ENCODE results near the gene SPAG7.

DNA sequence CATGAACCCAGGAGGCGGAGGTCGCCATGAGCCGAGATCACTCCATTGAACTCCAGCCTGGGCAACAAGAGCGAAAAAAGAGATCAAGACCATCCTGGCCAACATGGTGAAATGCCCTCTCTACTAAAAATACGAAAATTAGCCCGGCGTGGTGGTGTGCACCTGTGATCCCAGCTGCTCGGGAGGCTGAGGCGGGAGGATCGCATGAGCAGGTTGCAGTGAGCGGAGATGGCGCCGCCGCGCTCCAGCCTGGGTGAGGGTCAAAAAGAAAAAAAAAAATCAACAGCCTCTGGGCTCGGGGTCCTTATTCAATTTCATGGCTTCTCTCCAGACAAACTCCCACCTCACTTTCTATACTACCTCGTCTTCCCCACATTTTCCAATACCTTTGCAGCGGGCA lies 38.7 kb downstream of the SPAG7 start:
- TF ChIP-seq EP300 (IDR thresholded peaks at IDR 0.05) (no peak), CTCF (IDR thresholded peaks at IDR 0.05) (no peak), POLR2AphosphoS5 (IDR thresholded peaks at IDR 0.05) (no peak)
